SIG-M5 treated with dmso at 0.1 percent for 504 hours (cell line): ENCODE results near the gene FADS6.

Experiments
- DNase-seq: peaks from one replicate; lab custom pipeline; 2025; ENCODE audit not compliant: unreplicated experiment; lab: John Stamatoyannopoulos, UW

The FADS6 gene

GRCh38 chr17:74833501-74834377 lies 59.7 kb downstream of the FADS6 start:
- no peak for DNase-seq

GRCh38 chr17:74832421-74832820 lies 61.0 kb downstream of the FADS6 start:
- no peak for DNase-seq

GRCh38 chr17:74831444-74832146 lies 61.8 kb downstream of the FADS6 start:
- DNase-seq: no peak

GRCh38 chr17:74830861-74831260 lies 62.6 kb downstream of the FADS6 start:
- no peak for DNase-seq

- no peak for DNase-seq
Measured at GRCh38 chr17:74827800-74828199, 65.6 kb downstream of the FADS6 start.
